ENCODE data around the gene NEDD9. TPM values are rescaled to one million over a fixed set of nuclear protein-coding genes. Genes with fewer than 3 reads are reported as not detected.
A peak's percentile ranks its signal among the peaks of the same experiment; 100 is the strongest.

Gene NEDD9
- polyA plus RNA-seq, 3 donors, result 18.2 to 35.9 (median 33.0) TPM

- Histone ChIP-seq H3K4me2 (replicated peaks; ENCODE audit: extremely low read depth, low read length, poor library complexity, severe bottlenecking) (no peak overlapping the region), H4K20me1 (ENCODE audit: insufficient read depth, low read length) (peaks cover 2% of the 10 kb centered on the region), H3K79me2 (ENCODE audit: insufficient read depth, low read length) (no peaks in the 10 kb centered on the region), H3K36me3 (replicated peaks in 1 of 2; ENCODE audit: control insufficient read depth in 1 of 2, insufficient read depth in 2 of 2, low read length in 2 of 2) (peaks cover 11 to 47% of the 10 kb centered on the region in 2 donors), H3K27me3 (ENCODE audit: control insufficient read depth in 2 of 2, insufficient read depth in 2 of 2, low read length in 2 of 2) (no peaks in the 10 kb centered on the region), H3K9ac (ENCODE audit: insufficient read depth, low read length, poor library complexity, severe bottlenecking) (no peak overlapping the region), H3K9me3 (replicated peaks in 1 of 2; ENCODE audit: control insufficient read depth in 1 of 2, insufficient read depth in 1 of 2, low read length in 2 of 2) (peaks cover 0 to 8% of the 10 kb centered on the region in 2 donors), H3K4me1 (ENCODE audit: control insufficient read depth in 1 of 2, insufficient read depth in 2 of 2, low read length in 2 of 2) (peaks cover 3% of the 10 kb centered on the region in 2 donors), H3K4me3 (replicated peaks in 1 of 3; ENCODE audit: low read depth in 2 of 3, low read length in 3 of 3) (no peak overlapping the region), H2AFZ (ENCODE audit: insufficient read depth, low read depth, low read length, poor library complexity, severe bottlenecking) (no peak overlapping the region), H3K27ac (ENCODE audit: low read depth in 1 of 2, low read length in 2 of 2) (no peak overlapping the region)
- H3K36me3 Mint-ChIP-seq, result peaks cover 49 to 56% of the 10 kb centered on the region in 2 donors
- peaks cover 7% of the 10 kb centered on the region for H3K4me1 Mint-ChIP-seq
- DNase-seq, result no peak
- H3K27ac Mint-ChIP-seq, result peak overlapping the region in 1 of 7 donors; percentile 17
- H3K27me3 Mint-ChIP-seq (ENCODE audit: low read depth in 3 of 3), result peaks cover 0 to 2% (median 1%) of the 10 kb centered on the region in 3 donors
- TF ChIP-seq, protein P1, sequence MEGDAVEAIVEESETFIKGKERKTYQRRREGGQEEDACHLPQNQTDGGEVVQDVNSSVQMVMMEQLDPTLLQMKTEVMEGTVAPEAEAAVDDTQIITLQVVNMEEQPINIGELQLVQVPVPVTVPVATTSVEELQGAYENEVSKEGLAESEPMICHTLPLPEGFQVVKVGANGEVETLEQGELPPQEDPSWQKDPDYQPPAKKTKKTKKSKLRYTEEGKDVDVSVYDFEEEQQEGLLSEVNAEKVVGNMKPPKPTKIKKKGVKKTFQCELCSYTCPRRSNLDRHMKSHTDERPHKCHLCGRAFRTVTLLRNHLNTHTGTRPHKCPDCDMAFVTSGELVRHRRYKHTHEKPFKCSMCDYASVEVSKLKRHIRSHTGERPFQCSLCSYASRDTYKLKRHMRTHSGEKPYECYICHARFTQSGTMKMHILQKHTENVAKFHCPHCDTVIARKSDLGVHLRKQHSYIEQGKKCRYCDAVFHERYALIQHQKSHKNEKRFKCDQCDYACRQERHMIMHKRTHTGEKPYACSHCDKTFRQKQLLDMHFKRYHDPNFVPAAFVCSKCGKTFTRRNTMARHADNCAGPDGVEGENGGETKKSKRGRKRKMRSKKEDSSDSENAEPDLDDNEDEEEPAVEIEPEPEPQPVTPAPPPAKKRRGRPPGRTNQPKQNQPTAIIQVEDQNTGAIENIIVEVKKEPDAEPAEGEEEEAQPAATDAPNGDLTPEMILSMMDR (IDR thresholded peaks at IDR 0.05), result no peak
- peaks cover 3 to 9% (median 5%) of the 10 kb centered on the region in 7 donors for H3K9me3 Mint-ChIP-seq
- WGBS (ENCODE audit: insufficient coverage), result no CpG with 5 or more reads among the region's 1 CpG
- H3K4me3 Mint-ChIP-seq, result no peak overlapping the region
- intact Hi-C loops (cut with micrococcal nuclease), result no loop called here
Measured at GRCh38 chr6:11253594-11253993, 21.1 kb upstream of the NEDD9 start.

- intact Hi-C loops (cut with micrococcal nuclease), result no loop called here
- peaks cover 3 to 9% (median 5%) of the 10 kb centered on the region in 7 donors for H3K9me3 Mint-ChIP-seq
- peaks cover 13 to 56% of the 10 kb centered on the region in 2 donors for H3K36me3 ChIP-seq (replicated peaks in 1 of 2; ENCODE audit: control insufficient read depth in 1 of 2, insufficient read depth in 2 of 2, low read length in 2 of 2)
- H3K4me1 Mint-ChIP-seq, result no peaks in the 10 kb centered on the region
- H3K9me3 ChIP-seq (replicated peaks in 1 of 2; ENCODE audit: control insufficient read depth in 1 of 2, insufficient read depth in 1 of 2, low read length in 2 of 2), result peaks cover 0 to 8% of the 10 kb centered on the region in 2 donors
- H3K79me2 ChIP-seq (ENCODE audit: insufficient read depth, low read length), result no peaks in the 10 kb centered on the region
- TF ChIP-seq, protein P1 (IDR thresholded peaks at IDR 0.05), result no peak
- no peak overlapping the region for H3K9ac ChIP-seq (ENCODE audit: insufficient read depth, low read length, poor library complexity, severe bottlenecking)
- no peak overlapping the region for H3K27ac ChIP-seq (ENCODE audit: low read depth in 1 of 2, low read length in 2 of 2)
- H2AFZ ChIP-seq (ENCODE audit: insufficient read depth, low read depth, low read length, poor library complexity, severe bottlenecking), result no peak overlapping the region
- H3K27me3 ChIP-seq (ENCODE audit: control insufficient read depth in 2 of 2, insufficient read depth in 2 of 2, low read length in 2 of 2), result no peaks in the 10 kb centered on the region
- peaks cover 49 to 53% of the 10 kb centered on the region in 2 donors for H3K36me3 Mint-ChIP-seq
- H3K27me3 Mint-ChIP-seq (ENCODE audit: low read depth in 3 of 3), result peaks cover 0 to 2% (median 1%) of the 10 kb centered on the region in 3 donors
- H3K4me3 ChIP-seq (replicated peaks in 1 of 3; ENCODE audit: low read depth in 2 of 3, low read length in 3 of 3), result no peak overlapping the region
- H4K20me1 ChIP-seq (ENCODE audit: insufficient read depth, low read length), result no peaks in the 10 kb centered on the region
- no peak overlapping the region for H3K27ac Mint-ChIP-seq
- no peaks in the 10 kb centered on the region for H3K4me1 ChIP-seq (ENCODE audit: control insufficient read depth in 1 of 2, insufficient read depth in 2 of 2, low read length in 2 of 2)
- 97% methylated on average over 5 of the region's 7 CpGs for WGBS (ENCODE audit: insufficient coverage)
- H3K4me2 ChIP-seq (replicated peaks; ENCODE audit: extremely low read depth, low read length, poor library complexity, severe bottlenecking), result no peak overlapping the region
- DNase-seq, result no peak
- H3K4me3 Mint-ChIP-seq, result no peak overlapping the region
Measured at GRCh38 chr6:11251553-11252360, 19.3 kb upstream of the NEDD9 start.

Measured in CD14-positive monocyte (primary cell).